ENCODE measurements around the gene ZRANB1. TPM values are rescaled to one million over a fixed set of nuclear protein-coding genes. Genes with fewer than 3 reads are reported as not detected.

ZRANB1 gene
- total RNA-seq, 2 experiments from 2014 or later = 9.5 to 10.1 TPM

DNA sequence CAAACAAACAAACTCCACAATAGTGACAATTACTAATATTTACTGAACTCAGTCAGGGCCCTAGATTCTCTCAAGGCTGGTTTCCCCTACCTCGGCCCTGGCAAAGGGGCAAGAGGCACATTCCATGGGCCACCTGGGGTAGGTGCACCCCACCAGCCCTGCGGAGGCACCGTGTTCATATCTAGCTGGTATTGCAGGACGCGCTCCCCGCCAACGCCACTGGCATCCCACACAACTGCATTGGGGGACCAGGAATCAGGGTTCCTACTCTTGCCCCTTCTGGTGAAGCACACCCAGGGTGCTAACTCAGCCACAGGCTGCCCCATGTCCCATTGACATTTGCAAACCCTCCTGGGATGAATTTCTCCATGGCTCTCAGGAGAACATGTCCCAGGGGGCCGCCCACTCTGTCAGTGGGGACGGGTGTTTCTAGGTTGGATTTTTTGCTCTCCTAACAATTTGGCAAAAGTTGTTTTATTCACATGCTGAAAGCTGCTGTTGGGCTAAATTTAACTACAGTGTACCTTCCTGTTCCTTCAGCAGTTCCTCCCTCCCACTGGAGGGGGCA lies 76.7 kb downstream of the ZRANB1 start:
- peaks cover 4% of the 10 kb centered on the region for H3K27me3 Mint-ChIP-seq
- ChIA-PET POLR2A (no interaction called here), CTCF (interaction anchor here (0.9 kb wide), 1 partner anchor 43 kb away, joined by 3 read pairs; no protein-coding TSS in a partner anchor)
- ATAC-seq (no peak), DNase-seq (no peak)
- intact Hi-C loops (cut with micrococcal nuclease) = no loop called here
- no peak overlapping the region for H3K4me3 Mint-ChIP-seq
- no peak overlapping the region for H3K27ac Mint-ChIP-seq
- TF ChIP-seq, protein P1, sequence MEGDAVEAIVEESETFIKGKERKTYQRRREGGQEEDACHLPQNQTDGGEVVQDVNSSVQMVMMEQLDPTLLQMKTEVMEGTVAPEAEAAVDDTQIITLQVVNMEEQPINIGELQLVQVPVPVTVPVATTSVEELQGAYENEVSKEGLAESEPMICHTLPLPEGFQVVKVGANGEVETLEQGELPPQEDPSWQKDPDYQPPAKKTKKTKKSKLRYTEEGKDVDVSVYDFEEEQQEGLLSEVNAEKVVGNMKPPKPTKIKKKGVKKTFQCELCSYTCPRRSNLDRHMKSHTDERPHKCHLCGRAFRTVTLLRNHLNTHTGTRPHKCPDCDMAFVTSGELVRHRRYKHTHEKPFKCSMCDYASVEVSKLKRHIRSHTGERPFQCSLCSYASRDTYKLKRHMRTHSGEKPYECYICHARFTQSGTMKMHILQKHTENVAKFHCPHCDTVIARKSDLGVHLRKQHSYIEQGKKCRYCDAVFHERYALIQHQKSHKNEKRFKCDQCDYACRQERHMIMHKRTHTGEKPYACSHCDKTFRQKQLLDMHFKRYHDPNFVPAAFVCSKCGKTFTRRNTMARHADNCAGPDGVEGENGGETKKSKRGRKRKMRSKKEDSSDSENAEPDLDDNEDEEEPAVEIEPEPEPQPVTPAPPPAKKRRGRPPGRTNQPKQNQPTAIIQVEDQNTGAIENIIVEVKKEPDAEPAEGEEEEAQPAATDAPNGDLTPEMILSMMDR (IDR thresholded peaks at IDR 0.05) = no peak
- H3K9me3 Mint-ChIP-seq = peaks cover 2% of the 10 kb centered on the region
- H3K4me1 Mint-ChIP-seq (ENCODE audit: low read depth) = no peaks in the 10 kb centered on the region
- H3K36me3 Mint-ChIP-seq (ENCODE audit: low read depth) = no peaks in the 10 kb centered on the region

DNA sequence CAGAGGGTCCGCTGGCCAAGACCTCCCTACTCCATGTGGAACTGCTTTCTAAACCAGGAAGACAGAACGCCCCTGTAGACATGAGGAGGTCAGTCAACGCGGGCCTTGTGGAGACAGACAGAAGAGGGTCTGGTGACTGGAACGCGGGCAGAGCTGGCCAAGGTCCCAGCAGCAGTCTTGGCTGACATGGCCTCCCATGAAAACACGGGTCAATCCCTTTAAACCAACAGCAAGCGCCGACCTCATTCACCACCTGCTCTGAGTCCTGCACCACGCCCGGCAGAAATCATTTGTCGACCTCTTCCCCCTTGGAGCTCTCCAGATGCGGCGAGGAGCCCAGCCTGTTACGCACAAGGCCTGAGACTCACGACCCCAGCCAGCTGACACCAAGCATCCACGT lies 78.5 kb downstream of the ZRANB1 start:
- no peaks in the 10 kb centered on the region for H3K27me3 Mint-ChIP-seq
- H3K4me3 Mint-ChIP-seq = no peak overlapping the region
- no peak for ATAC-seq
- no peak for DNase-seq
- H3K27ac Mint-ChIP-seq = no peak overlapping the region
- peaks cover 2% of the 10 kb centered on the region for H3K9me3 Mint-ChIP-seq
- CTCF ChIA-PET = interaction anchor here (0.5 to 1.2 kb wide), 2 partner anchors 28 to 185 kb away, joined by 3 read pairs; no protein-coding TSS in a partner anchor
- TF ChIP-seq, protein P1 (IDR thresholded peaks at IDR 0.05) = no peak
- no peaks in the 10 kb centered on the region for H3K36me3 Mint-ChIP-seq (ENCODE audit: low read depth)
- H3K4me1 Mint-ChIP-seq (ENCODE audit: low read depth) = no peaks in the 10 kb centered on the region
- intact Hi-C loops (cut with micrococcal nuclease) = no loop called here
- POLR2A ChIA-PET = interaction anchor here (0.6 kb wide), 1 partner anchor 537 kb away, joined by 3 read pairs; no protein-coding TSS in a partner anchor

DNA sequence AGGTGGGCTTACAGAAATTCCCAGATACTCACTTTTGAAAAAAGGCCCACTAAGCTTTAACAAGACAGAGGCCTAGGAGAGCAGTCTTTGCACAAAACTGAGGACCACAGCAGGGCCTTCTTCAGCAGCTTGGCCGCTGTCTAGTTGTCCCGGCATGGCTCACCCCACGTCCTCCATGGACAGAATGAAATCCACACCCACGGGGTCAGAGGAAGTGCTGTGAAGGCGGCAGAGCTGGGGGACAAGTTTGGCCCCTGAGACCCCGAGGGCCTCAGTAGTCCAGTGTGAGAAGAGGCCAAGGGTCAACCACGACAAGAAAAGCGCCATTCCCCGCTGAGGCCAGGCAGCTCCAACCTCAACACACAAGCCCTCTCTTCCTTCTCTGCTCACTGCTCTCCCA lies 78.9 kb downstream of the ZRANB1 start:
- POLR2A ChIA-PET = no interaction called here
- Mint-ChIP-seq H3K9me3 (peaks cover 2% of the 10 kb centered on the region), H3K27ac (no peak overlapping the region), H3K27me3 (no peaks in the 10 kb centered on the region), H3K36me3 (ENCODE audit: low read depth) (no peaks in the 10 kb centered on the region), H3K4me3 (no peak overlapping the region), H3K4me1 (ENCODE audit: low read depth) (no peaks in the 10 kb centered on the region)
- intact Hi-C loops (cut with micrococcal nuclease) = no loop called here
- TF ChIP-seq, protein P1 (IDR thresholded peaks at IDR 0.05) = no peak
- no peak for ATAC-seq
- CTCF ChIA-PET = interaction anchor here (1.2 kb wide), 1 partner anchor 27 kb away, joined by 3 read pairs; no protein-coding TSS in a partner anchor
- no peak for DNase-seq

DNA sequence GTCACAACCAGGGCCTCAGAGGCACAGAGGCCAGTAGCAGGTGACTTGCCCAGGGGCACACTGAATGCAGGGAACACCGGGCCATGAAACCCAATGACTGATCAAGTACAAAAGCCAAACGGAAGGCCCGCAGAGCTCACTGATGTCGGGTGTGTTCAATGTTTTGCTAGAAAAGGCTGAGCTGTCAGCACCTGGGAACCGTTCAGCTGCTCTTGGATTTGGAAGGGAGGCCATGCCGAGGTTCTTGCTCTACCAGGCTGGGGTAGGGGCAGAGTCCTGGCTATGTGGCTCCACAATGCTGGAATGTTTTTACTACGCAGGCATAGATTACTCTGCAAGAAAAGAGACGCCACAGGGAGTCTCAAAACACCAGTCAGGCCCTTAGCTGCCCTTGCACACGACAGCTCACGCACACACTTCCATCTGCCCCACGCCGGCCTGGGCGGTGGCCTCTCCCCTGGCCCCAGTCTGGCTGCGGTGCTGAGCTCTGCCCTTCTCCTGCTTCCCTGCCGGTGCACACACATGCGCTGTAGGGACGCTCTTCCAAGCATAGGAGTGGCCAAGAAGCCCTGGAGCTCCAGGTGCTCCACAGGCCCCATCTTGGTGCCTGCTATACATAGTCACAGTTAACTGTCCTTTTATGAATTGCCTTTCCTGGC lies 79.9 kb downstream of the ZRANB1 start:
- H3K9me3 Mint-ChIP-seq = peaks cover 2% of the 10 kb centered on the region
- no peaks in the 10 kb centered on the region for H3K4me1 Mint-ChIP-seq (ENCODE audit: low read depth)
- ChIA-PET POLR2A (no interaction called here), CTCF (no interaction called here)
- no peak overlapping the region for H3K27ac Mint-ChIP-seq
- no peaks in the 10 kb centered on the region for H3K36me3 Mint-ChIP-seq (ENCODE audit: low read depth)
- DNase-seq (no peak), ATAC-seq (no peak)
- intact Hi-C loops (cut with micrococcal nuclease) = no loop called here
- no peak overlapping the region for H3K4me3 Mint-ChIP-seq
- TF ChIP-seq, protein P1 (IDR thresholded peaks at IDR 0.05) = no peak
- no peaks in the 10 kb centered on the region for H3K27me3 Mint-ChIP-seq

DNA sequence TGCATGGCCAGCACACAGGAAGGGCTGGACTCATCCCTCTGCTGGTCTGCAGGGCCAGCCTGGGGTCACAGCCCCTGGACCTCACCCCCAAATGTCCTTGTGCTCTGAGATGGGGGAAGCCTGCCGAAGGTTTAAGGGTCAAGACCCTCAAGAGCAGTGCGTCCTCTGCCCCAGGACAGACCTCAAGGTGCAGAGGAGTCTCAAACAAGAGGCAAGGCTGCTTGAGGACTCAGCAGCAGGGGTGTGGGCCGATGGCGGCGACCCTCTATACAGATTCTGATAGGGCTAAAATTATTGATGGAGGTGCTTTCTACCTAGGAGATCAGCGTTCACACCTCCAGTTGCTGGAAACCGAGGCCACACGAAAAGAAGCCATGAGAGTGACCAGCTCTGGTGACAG lies 80.7 kb downstream of the ZRANB1 start:
- Mint-ChIP-seq H3K9me3 (peaks cover 2% of the 10 kb centered on the region), H3K27ac (no peak overlapping the region), H3K4me1 (ENCODE audit: low read depth) (no peaks in the 10 kb centered on the region), H3K36me3 (ENCODE audit: low read depth) (no peaks in the 10 kb centered on the region), H3K27me3 (no peaks in the 10 kb centered on the region), H3K4me3 (no peak overlapping the region)
- ChIA-PET POLR2A (no interaction called here), CTCF (no interaction called here)
- DNase-seq = no peak
- ATAC-seq = no peak
- TF ChIP-seq, protein P1 (IDR thresholded peaks at IDR 0.05) = no peak
- intact Hi-C loops (cut with micrococcal nuclease) = no loop called here
